GM18858 (cell line): ENCODE measurements around the gene NRARP.

Source experiments
- ATAC-seq: cut with Tn5 transposase; IDR thresholded peaks from one replicate; pipeline ENCODE4 v1.9.1; 2021; ENCODE audit not compliant: unreplicated experiment

Gene NRARP

DNA sequence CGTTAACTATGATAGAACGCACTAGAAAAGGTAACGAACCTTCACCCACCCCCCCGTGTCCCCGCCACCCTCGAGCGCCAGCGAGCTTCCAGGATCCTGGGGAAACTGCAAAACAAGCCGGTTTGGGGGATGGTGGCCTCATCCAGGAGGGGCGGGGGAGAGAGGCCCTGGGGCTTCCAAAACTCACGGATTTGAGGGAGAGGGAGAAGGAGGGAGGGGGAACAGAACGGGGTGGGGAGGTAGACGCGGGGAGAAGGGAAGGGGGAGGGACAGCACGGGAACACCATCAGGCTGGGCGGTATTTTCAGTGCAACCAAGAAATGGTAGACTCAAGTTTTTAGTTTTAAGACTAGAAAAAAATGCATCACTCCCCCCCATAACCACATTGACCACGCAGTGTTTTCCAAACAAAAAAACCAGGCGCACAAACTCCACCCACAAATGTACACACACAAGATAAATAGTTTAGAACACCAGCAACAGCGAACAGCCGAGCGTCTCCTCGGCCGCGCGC, 1.4 kb downstream of the NRARP start:
- ATAC-seq = no peak

DNA sequence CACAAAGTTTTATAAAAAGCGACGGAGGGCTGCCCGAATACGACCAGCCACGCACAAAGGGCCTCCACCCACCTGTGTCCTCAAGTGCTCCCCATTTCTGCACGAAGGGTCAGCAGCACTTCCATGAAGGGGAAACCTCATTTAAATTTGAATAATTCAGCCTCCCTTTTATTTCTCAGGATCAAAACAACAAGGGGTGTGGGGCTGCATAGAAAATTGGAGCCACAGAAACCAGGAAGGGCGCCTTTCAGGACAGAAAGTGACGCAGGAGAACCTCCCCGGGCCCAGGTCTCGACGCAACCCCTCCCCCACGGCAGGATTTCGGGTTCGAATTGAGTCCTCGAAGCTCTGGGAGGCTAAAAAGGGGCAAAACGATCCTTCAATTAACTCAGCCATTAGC, 2.1 kb downstream of the NRARP start:
- ATAC-seq = no peak

DNA sequence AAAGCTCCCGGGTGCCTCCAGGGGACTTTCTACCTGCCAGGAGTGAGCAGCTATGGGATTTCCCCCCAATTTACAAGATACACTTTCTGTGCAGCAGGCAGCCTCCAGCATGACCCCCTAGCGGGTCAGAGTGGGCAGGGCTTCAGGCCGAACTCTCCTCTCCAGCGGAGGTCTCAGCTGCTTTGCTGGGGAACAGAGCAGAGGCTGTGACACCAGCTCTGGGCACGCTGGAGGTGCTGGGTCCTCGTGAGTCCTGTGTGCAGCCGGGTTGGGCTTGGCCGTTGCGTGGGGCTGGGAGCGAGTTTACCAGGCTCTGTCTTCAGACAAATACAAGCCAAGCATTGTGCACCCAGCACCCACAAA, 2.9 kb downstream of the NRARP start:
- no peak for ATAC-seq

DNA sequence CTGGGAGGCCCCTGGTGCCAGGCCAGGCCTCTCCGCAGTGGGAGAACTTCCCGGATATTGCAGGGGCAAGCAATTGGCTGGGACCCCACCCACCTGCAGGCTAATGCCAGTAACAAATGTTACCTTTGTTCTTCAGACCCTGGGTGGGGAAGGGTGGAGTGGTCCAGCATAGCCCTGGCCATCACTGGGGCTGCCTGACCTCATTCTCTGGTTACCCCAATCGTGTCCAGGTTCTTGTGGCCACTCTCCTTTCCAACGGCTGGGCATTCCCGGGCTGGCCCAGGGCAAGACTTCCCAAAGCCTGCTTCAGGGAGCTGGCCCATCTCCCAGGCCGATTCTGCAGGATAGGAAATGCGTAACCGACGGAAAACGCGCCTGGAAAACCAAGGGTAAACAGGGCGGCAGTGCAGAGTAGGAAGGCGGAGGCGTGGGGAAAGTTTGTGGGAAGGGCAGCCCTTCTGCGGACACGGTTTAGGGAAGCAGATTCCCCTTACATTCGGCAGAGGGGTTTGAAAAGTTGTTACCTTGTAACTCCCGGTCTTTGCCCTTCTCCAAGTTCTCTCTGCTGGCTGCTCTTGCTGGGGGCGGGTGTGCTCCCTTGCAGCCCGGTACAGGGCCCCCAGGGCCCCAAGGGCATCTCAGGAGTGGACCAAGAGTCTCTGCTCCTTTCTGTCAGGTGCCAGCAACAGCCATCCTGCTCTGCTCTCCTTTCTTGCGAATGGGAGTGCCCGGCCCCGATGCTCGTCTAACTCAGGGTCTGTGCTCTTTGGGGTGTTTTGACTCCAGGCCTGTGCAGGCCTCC, 3.5 kb downstream of the NRARP start:
- no peak for ATAC-seq

DNA sequence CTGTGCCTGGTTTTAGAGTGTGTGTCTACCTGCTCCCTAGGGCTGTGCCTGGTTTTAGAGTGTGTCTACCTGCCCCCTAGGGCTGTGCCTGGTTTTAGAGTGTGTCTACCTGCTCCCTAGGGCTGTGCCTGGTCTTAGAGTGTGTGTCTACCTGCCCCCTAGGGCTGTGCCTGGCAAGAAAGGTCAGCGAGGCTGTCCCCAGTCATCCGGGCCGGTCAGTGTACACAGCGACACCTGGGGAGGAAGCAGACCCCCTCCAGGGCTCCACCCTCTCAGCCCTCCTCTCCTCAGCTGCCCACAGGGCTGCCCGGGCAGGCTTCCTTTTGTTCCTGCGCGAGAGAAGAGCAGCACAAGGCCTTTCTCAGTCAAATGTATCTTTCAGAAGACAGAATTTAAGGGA, 4.1 kb downstream of the NRARP start:
- no peak for ATAC-seq

DNA sequence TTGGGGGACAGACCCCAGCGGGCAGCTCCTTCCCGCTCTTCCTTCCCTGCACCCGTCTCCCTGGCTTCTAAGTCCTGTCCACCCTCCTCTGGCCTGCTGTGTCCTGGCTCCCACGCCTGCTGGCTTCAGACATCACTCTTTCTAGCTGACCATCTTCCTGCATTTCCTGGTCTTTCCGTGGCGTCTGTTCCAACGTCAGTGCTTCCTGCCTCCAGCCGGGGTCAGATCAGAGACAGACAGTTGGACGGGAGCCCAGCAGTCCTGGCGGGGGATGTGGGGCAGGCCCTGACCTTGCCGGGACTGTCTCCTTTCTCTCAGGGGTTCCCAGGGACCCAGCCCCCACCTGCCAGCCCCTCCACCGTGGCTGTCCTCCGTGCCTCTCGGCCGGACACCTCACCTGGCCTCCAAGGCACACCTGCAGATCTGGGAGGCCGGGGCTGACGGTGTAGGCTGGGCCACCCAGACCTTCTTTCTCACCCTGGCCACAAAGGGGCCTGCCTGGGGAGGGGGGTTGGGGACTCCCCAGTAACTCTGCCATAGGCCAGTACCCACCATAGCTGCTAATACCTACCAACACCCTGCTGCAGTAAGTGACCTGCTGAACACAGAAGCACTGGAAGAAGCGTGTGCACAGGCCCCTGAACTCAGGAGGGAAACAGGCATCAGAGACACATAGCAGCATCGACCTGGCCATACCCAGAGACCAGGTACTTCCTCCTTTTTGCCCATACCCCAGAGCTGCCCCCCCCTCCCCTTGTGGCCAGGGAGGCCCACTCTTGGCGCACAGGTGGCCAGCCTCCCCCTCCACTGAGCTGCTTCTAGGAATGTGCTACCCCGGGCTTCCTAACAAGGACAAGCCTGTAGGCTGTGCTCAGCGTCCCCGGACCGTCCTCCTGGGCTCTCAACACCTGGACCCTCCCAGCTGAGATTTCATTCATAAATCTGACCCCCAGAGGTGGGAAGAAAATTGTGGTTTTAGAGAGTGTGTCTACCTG, 5.1 kb downstream of the NRARP start:
- no peak for ATAC-seq

DNA sequence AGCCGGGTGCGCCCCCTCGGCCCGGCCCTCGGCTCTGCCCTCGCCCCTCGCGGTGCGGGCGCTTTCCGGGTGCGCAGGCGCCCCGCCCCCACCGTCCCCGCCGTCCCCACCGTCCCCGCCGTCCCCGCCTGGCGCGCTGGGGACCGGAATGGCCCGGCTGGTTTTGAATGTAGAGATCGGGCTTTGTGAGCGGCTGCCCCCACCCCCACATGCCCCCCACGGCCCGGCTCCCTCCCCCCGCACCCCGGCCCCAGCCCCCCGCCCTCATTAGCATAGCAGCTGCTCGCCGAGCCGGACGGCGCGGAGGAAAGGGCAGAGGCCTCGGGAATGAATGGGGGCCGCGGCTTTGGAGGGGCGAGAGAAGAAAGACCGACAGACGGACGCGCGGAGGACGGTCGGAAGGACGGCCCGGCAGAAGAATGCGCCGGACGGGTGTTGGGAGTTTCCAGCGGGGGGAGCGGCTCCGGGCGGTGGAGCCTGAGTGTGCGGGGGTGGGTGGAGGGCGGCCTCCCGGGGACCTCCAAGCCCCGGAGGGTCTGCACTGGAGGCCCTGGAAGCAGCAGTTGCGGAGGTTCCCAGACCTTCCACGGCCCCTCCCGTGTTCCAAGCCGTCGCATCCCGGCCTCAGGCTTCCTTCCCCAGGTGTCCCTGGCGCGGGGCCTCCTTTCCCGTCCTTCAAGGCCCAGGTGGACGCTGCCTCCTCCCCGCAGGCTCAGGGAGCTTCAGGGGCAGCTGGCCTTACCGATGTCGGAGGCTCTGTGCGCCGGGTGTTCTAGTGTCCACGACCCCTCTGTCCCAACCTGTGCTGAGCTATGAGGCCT, 6.0 kb downstream of the NRARP start:
- no peak for ATAC-seq

DNA sequence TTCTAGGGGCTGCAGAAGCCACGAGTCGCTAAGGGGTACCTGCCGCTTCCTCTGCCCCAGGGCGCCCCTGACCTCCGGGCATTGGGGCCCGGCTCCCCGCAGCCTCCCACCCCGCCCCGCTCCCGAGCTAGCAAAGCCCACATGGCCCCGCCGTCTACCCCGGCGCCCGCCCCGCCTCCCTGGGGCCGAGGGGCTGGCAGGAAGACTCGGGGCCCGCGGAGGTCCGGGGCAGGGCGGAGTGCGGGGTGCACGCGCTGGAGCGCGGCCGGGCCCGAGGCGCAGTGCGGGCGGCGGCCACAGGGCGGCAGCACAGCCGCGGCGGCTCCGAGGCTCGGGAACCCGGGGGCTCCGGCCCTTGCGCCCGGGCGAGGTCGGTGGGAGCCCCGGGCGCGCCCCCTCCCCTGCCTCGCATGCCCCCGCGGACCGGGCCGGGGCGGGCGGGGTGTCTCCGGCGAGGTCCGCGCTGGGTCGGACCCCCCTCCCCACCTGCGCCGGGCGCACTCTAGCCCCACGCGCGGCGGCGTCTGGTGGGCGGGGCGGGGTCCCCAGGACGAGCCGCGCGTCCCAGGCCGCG, 6.7 kb downstream of the NRARP start:
- no peak for ATAC-seq

DNA sequence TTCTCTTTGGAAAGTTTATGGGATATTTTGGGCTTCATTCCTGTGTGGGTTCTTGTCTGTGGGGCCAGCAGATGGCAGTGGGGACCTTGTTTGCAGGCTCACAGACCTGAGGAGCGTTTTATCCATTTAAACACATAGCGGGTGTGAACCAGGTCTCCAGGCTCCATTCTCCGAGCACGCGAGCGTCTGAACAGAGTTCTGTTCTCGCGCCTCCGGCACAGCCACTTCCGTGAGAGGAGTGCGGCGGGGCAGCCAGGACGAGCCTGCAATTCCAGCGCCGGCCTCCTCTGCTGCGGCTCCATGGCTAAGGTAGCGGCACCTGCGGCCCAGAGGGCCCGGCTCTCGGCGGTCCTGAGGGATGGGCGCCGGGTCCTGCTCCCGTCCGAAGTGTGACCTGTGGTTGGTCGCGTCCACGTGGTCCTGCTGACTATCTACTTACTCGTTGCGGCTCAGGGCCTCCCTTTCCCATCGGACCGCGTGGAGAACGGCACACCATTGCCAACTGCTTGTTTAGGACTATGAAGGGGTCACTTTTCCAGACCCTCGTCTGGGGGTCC, 7.3 kb downstream of the NRARP start:
- ATAC-seq = no peak

DNA sequence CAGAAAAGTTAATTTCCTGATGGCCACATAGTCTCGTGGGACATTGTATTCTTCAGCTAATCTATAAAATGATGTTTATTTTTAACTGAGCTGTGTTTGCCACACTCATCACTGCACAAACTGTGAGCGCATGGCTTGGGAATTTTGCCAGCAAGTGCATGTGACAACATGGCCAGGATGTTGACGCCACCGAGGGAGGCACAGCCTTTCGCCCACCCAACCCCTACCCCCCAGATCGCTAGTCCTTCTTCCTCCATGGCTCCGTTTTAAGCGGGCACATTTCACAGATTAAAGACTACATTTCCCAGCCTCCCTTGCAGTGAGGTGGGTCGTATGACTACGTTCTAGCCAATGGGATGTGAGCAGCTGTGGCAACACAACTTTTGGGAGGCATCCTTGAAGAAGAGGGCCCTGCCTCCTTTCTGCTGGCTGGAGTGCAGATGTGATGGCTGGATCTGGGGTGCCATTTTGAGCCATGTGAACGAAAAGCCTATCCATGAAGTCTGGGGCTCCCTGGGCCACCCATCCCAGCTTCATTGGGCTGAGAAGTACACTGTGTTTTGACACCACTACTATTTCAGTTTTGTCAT, 7.9 kb downstream of the NRARP start:
- ATAC-seq = no peak

DNA sequence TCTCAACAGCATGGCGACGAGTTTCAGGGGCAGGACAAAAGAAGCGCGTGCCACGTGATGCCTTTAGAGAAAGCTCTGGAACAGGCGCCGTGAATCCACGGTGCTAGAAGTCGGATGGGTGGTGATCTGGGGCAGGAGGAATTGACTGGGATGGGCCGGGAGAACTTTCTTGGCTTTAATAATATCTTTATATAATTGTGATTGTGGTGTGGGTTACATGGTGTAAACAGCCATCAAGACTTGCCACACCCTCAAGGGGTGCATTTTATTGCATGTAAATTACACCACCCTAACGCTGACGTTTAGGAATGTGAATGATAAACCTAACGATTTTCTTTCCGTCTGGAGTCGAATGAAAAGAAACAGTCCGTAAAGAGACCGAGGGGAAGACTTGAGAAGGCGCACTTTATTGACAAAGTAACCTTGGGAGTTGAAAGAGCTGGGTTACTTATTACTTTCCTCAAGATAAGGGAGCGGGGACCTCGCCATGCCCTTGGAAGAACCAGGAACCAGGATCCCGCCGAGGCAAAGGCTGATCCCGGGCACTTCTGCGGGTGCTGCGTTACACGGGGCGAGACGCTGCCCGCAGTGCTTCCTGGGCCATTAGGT, 8.5 kb downstream of the NRARP start:
- no peak for ATAC-seq

DNA sequence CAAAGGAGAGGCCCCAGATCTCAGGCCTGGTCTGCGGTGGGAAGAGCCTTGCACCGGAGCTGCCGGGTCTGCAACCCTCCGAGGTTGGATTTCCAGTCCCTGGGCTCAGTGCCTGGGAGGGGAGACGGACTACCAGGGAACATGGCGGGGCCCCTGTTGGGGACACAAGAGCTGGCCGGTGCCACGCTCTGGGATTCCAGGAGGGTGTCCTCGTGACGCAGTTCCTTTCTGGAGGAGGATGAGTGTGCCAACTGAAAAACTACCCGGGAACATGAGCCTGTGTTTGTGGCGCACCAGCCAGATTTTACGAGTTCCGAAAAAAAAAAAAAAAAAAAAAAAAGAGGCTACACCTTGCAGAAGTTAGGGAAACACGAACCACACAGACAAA, 9.0 kb downstream of the NRARP start:
- ATAC-seq = no peak

DNA sequence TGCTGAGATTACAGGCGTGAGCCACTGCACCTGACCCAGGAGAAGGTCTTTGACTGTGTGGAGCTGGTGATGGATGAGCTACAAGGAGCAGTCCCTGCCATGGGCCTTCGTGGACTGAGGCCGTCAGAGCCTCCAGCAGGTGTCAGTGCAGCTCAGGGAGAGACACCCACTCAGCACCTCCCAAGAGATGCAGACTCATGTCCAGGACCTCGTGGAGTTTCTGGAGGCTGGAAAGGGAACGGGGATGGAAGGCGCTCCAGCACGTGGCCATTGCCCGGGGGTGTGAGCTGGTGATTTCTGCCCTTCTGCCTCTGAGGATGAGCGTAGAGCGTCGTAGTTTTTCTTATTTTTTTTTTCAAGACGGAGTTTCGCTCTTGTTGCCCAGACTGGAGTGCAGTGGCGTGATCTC, 15.1 kb downstream of the NRARP start:
- no peak for ATAC-seq

DNA sequence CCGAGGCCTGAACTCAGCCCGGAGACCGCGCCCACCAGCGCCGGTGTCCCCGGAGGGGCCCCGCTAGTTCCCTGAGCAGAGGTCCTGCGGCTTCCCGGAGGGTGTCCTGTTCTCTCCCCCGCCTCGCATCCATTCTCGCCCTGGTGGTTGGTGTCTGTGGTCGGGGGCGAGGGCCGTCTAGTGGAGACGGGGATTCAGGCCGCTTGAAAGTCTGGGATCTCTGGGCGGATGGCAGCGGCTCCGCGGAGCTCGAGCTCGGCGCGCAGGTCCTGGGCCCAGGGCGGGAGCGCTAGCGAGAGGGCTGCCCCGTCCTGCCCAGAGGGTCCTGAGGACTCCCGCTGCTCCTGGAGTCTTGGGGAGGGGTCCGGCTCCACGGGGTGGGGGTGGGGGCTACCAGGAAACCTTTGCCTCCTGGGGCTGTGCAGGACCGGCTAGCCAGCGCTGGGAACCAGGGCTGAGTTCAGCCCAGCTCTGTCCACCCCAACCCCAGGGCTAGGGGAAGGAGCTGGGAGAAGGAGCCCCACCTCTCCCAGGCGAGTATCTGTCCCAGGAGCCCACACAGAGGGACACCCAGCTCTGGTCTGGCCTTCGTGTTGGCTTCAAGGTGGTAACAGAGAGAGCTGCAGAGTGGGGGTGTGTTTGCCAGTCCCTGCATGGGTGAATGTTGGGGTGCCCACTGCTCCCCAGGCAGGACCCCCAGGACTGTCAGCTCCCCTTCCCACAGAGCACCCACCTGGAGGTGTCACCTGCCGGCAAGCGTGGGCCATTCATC, 20.5 kb downstream of the NRARP start:
- ATAC-seq = no peak

DNA sequence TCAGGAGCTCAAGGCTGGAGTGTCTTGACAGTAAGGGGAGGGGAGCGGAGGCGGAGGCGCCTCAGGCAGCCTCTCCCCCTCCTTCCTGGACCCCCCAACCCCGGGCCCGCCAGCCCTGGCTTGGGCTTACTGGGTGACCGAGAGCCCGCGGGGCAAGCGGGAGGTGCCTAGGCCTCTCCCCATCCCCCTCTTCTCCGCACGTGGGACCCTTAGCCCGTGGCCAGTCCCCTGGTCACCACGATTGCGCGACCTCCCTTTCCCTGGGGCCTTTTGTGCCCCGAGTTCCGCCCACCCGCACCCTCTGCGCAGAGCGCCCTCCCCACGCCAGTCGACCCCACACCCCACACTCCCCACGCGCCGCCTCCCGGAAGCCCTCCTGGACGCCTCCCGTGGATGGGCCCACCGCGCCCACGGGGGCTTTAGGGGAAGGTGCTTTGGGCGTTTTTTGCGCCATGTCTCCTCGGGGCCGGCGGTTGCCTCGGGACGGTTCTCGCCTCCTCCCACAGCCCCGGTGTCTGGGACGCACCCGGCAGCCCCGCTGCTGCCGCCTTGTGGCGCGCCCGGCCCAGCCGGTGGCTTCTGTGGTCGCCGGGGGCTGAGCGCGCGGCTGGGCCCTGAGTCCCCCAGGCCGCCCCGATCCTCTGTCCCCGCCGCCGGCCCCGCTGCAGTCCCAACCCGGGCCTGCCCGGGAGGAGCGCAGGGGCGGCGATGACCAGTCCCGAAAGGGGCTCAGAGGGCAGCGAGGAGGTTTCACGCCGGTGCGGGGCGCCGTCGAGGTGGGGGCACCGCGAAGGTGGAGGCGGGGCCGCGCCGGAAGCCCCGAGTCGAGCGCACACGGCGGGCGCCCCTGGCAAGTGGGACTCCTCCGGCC, 21.4 kb downstream of the NRARP start:
- ATAC-seq = no peak

DNA sequence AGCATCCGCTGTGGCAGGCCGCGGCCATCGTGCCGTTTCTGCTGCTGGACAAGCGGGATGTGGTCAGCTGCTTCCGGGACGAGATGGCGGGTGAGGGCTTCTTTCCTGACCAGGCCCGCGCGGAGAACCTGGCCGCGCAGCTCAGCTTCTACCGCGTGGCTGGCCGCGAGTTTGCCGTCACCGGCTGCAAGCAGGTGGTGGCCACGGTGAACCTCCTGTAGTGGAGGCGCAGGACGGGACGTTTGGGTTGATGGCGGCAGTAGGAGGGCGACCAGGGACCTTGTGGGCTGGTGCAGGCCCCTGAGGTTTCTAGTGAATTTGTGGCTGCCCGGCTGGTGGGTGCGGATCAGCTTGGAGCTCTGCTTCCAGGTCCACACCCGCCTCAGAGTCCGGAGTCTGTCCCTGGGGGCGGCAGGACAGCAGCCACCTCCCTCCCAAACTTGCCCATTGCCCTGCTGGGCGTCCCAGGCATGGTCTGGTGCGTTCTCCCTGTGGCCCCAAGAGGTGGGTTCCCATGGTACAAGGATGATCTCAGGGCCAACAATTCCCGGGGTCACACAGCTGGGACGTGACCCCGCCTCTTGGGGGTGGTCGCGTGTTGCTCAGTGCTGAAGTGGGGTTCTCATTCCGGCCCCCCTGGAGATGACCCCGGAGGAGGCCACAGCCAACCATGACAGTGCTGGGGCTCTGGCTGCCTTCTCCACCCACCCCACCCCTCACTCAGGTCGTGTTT, 22.2 kb downstream of the NRARP start:
- ATAC-seq = no peak
